Stimulated activated memory B cell treated with anti-CD40 and anti-IgM and Interleukin-4, amounts not matched to agents 10 μg/mL and 1 μg/mL and 100 μg/mL, for 72 hours (primary cell): ENCODE results near the gene DNAJC4.

Source experiments
- ATAC-seq: fragments of 150-1000 bp; cut with Tn5 transposase; 2 replicates; pipeline ENCODE4 v1.10.0; 2021
- H3K27ac Mint-ChIP-seq: one replicate; pipeline ENCODE4 v1.8.0; 2022; ENCODE audit warnings: mild to moderate bottlenecking, mixed read lengths
- H3K27me3 Mint-ChIP-seq: one replicate; pipeline ENCODE4 v1.8.0; 2022; ENCODE audit warnings: mixed read lengths
- H3K36me3 Mint-ChIP-seq: one replicate; pipeline ENCODE4 v1.8.0; 2022; ENCODE audit warnings: mixed read lengths
- H3K4me1 Mint-ChIP-seq: one replicate; pipeline ENCODE4 v1.8.0; 2022; ENCODE audit warnings: mixed read lengths
- H3K4me3 Mint-ChIP-seq: one replicate; pipeline ENCODE4 v1.8.0; 2022; ENCODE audit warnings: mild to moderate bottlenecking, moderate library complexity, mixed read lengths
- H3K9me3 Mint-ChIP-seq: one replicate; pipeline ENCODE4 v1.8.0; 2022; ENCODE audit warnings: mixed read lengths

Gene DNAJC4

GRCh38 chr11:64278576-64279190, 48.3 kb downstream of the DNAJC4 start:
- Mint-ChIP-seq H3K4me1 (peaks cover 18% of the 10 kb centered on the region), H3K9me3 (no peaks in the 10 kb centered on the region), H3K27me3 (no peaks in the 10 kb centered on the region), H3K36me3 (peaks cover 26% of the 10 kb centered on the region), H3K27ac (no peak overlapping the region), H3K4me3 (no peak overlapping the region)
- ATAC-seq, result no peak

GRCh38 chr11:64281957-64282770, 51.8 kb downstream of the DNAJC4 start:
- H3K36me3 Mint-ChIP-seq, result peaks cover 26% of the 10 kb centered on the region
- no peak for ATAC-seq
- no peaks in the 10 kb centered on the region for H3K9me3 Mint-ChIP-seq
- no peaks in the 10 kb centered on the region for H3K27me3 Mint-ChIP-seq
- H3K4me1 Mint-ChIP-seq, result peaks cover 35% of the 10 kb centered on the region
- no peak overlapping the region for H3K27ac Mint-ChIP-seq
- H3K4me3 Mint-ChIP-seq, result no peak overlapping the region

GRCh38 chr11:64283092-64283491, 52.7 kb downstream of the DNAJC4 start:
- ATAC-seq, result no peak
- peak overlapping the region; percentile 93 for H3K27ac Mint-ChIP-seq
- H3K9me3 Mint-ChIP-seq, result no peaks in the 10 kb centered on the region
- H3K27me3 Mint-ChIP-seq, result no peaks in the 10 kb centered on the region
- peaks cover 26% of the 10 kb centered on the region for H3K36me3 Mint-ChIP-seq
- H3K4me3 Mint-ChIP-seq, result peak overlapping the region; percentile 66
- H3K4me1 Mint-ChIP-seq, result peaks cover 35% of the 10 kb centered on the region
